GM10847 (cell line): Measurements from ENCODE around the gene COX6A2.

Experiments
- POLR2A ChIP-seq: IDR thresholded peaks from 2 replicates; pipeline ENCODE4 v1.6.1; 2011; ENCODE audit not compliant: insufficient read length; ENCODE audit errors: extremely low read depth

COX6A2 gene

GRCh38 chr16:31404353-31405064 is 23.7 kb downstream of the COX6A2 start:
- no peak for TF ChIP-seq POLR2A

- TF ChIP-seq POLR2A = no peak
These were observed 24.4 kb downstream of the COX6A2 start for GRCh38 chr16:31403590-31404352.

- no peak for TF ChIP-seq POLR2A
These were observed 25.5 kb downstream of the COX6A2 start for GRCh38 chr16:31402687-31403086.

GRCh38 chr16:31401436-31401835 is 26.7 kb downstream of the COX6A2 start:
- TF ChIP-seq POLR2A = no peak

GRCh38 chr16:31400191-31400590 is 28.0 kb downstream of the COX6A2 start:
- TF ChIP-seq POLR2A = no peak

GRCh38 chr16:31397701-31398100 is 30.5 kb downstream of the COX6A2 start:
- TF ChIP-seq POLR2A = no peak

- no peak for TF ChIP-seq POLR2A
These were observed 31.0 kb downstream of the COX6A2 start for GRCh38 chr16:31397096-31397660.

GRCh38 chr16:31395647-31396046 is 32.5 kb downstream of the COX6A2 start:
- no peak for TF ChIP-seq POLR2A

- no peak for TF ChIP-seq POLR2A
These were observed 35.1 kb downstream of the COX6A2 start, which contains the start of gene ITGAD for GRCh38 chr16:31393056-31393455. Gene ITGAD (plus strand): TSS chr16:31393335. CDS start chr16:31393361, 26 bp downstream.

GRCh38 chr16:31390504-31391041 is 37.6 kb downstream of the COX6A2 start:
- no peak for TF ChIP-seq POLR2A

GRCh38 chr16:31388535-31388934 is 39.6 kb downstream of the COX6A2 start:
- no peak for TF ChIP-seq POLR2A

- TF ChIP-seq POLR2A = no peak
These were observed 41.8 kb downstream of the COX6A2 start for GRCh38 chr16:31386157-31386984.

- TF ChIP-seq POLR2A = no peak
These were observed 42.5 kb downstream of the COX6A2 start for GRCh38 chr16:31385680-31386079.

GRCh38 chr16:31382485-31383161 is 45.5 kb downstream of the COX6A2 start:
- TF ChIP-seq POLR2A = no peak
